IMR-90 (cell line): ENCODE results near the gene CORO7. TPM values are rescaled to one million over a fixed set of nuclear protein-coding genes. Genes with fewer than 3 reads are reported as not detected.

Experiments
- ATAC-seq: fragments of 200-7000 bp; cut with Tn5 transposase; 2 replicates; pipeline ENCODE4 v1.9.1; 2020; ENCODE audit warnings: low read depth, mild to moderate bottlenecking, moderate library complexity
- BruUV-seq: library from RNA; stranded (reverse); fragments of 400-500 nt; replicated peaks from 2 replicates; lab custom pipeline; 2021; lab: Mats Ljungman, UMichigan
- CTCF ChIA-PET: fragments of 300-600 bp; formaldehyde crosslinking; extraction: SDS; loops from one replicate; lab custom pipeline; 2021; ENCODE audit warnings: antibody characterized with exemption; lab: Yijun Ruan, JAX
- POLR2A ChIA-PET: fragments of 300-600 bp; sonication (Branson Sonifier 250); formaldehyde crosslinking; loops from one replicate; lab custom pipeline; 2022; ENCODE audit warnings: antibody characterized with exemption; ENCODE audit not compliant: unreplicated experiment; lab: Charles Lee
- DNase-seq: peaks from one replicate; pipeline ENCODE4 v3.0.0; 2013
- H2AFZ ChIP-seq: replicated peaks from 2 replicates; pipeline ENCODE3; 2013; ENCODE audit warnings: low read length, mild to moderate bottlenecking; ENCODE audit not compliant: poor library complexity
- H2AK5ac ChIP-seq: 2 replicates; pipeline ENCODE4 v1.6.1; 2013; ENCODE audit warnings: low read depth, low read length, inconsistent platforms
- H2AK9ac ChIP-seq: replicated peaks from 2 replicates; pipeline ENCODE3; 2013; ENCODE audit warnings: mild to moderate bottlenecking, low read depth, low read length, moderate library complexity; ENCODE audit not compliant: poor library complexity
- H2BK120ac ChIP-seq: 2 replicates; pipeline ENCODE4 v1.6.1; 2013; ENCODE audit warnings: low read depth, low read length, inconsistent platforms
- H2BK15ac ChIP-seq: 3 replicates; pipeline ENCODE4 v1.6.1; 2013; ENCODE audit warnings: low read depth, low read length, inconsistent platforms
- H2BK20ac ChIP-seq: 2 replicates; pipeline ENCODE4 v1.6.1; 2013; ENCODE audit warnings: low read depth, mild to moderate bottlenecking, inconsistent platforms, low read length, moderate library complexity
- H2BK5ac ChIP-seq: 2 replicates; pipeline ENCODE4 v1.6.1; 2013; ENCODE audit warnings: mild to moderate bottlenecking, low read depth, low read length, inconsistent platforms; ENCODE audit not compliant: poor library complexity, severe bottlenecking
- H3K14ac ChIP-seq: replicated peaks from 2 replicates; pipeline ENCODE4 v1.6.1; 2013; ENCODE audit warnings: low read depth, low read length, inconsistent platforms
- H3K18ac ChIP-seq: 2 replicates; pipeline ENCODE4 v1.6.1; 2013; ENCODE audit warnings: low read depth, low read length, control low read depth
- H3K23ac ChIP-seq: 2 replicates; pipeline ENCODE4 v1.6.1; 2013; ENCODE audit warnings: low read depth, low read length, inconsistent platforms
- H3K27ac ChIP-seq: 2 replicates; pipeline ENCODE4 v1.5.1; 2013; ENCODE audit warnings: mild to moderate bottlenecking, control low read depth, low read length; ENCODE audit not compliant: insufficient read depth
- H3K27me3 ChIP-seq: 2 replicates; pipeline ENCODE4 v1.6.1; 2013; ENCODE audit warnings: low read length; ENCODE audit not compliant: control insufficient read depth, insufficient read depth
- H3K36me3 ChIP-seq: 2 replicates; pipeline ENCODE4 v1.6.1; 2013; ENCODE audit warnings: low read length, mixed read lengths; ENCODE audit not compliant: control insufficient read depth, insufficient read depth
- H3K4ac ChIP-seq: 2 replicates; pipeline ENCODE4 v1.6.1; 2013; ENCODE audit warnings: low read depth, low read length, inconsistent platforms
- H3K4me1 ChIP-seq: 2 replicates; pipeline ENCODE4 v1.6.1; 2013; ENCODE audit warnings: low read length, mixed read lengths; ENCODE audit not compliant: control insufficient read depth, insufficient read depth
- H3K4me2 ChIP-seq: 2 replicates; pipeline ENCODE4 v1.6.1; 2013; ENCODE audit warnings: low read depth, mild to moderate bottlenecking, control low read depth, low read length, moderate library complexity
- H3K4me3 ChIP-seq: 2 replicates; pipeline ENCODE4 v1.5.1; 2013; ENCODE audit warnings: low read depth, mild to moderate bottlenecking, control low read depth, low read length, moderate library complexity; ENCODE audit not compliant: insufficient read depth
- H3K56ac ChIP-seq: 2 replicates; pipeline ENCODE4 v1.6.1; 2013; ENCODE audit warnings: low read length, inconsistent platforms; ENCODE audit not compliant: insufficient read depth; ENCODE audit errors: extremely low read depth
- H3K79me1 ChIP-seq, 2 experiments: 2 replicates each; pipeline ENCODE4 v1.6.1; 2013; ENCODE audit warnings: low read length in 2 of 2, inconsistent platforms in 1 of 2, low read depth in 1 of 2
- H3K9ac ChIP-seq: 2 replicates; pipeline ENCODE4 v1.6.1; 2013; ENCODE audit warnings: low read depth, low read length, control low read depth
- H3K9me1 ChIP-seq: 2 replicates; pipeline ENCODE4 v1.6.1; 2013; ENCODE audit warnings: low read length, inconsistent platforms; ENCODE audit not compliant: insufficient read depth
- H3K9me3 ChIP-seq: 2 replicates; pipeline ENCODE4 v1.6.1; 2013; ENCODE audit warnings: low read length; ENCODE audit not compliant: control insufficient read depth, insufficient read depth
- H4K20me1 ChIP-seq: 2 replicates; pipeline ENCODE4 v1.6.1; 2013; ENCODE audit warnings: low read length, inconsistent platforms; ENCODE audit not compliant: insufficient read depth
- H4K5ac ChIP-seq: 2 replicates; pipeline ENCODE4 v1.6.1; 2013; ENCODE audit warnings: mild to moderate bottlenecking, low read depth, low read length, control low read depth
- H4K8ac ChIP-seq, 2 experiments: 2 replicates each; pipeline ENCODE4 v1.6.1; 2013; ENCODE audit warnings: low read depth in 2 of 2, low read length in 2 of 2, control low read depth in 1 of 2, inconsistent platforms in 1 of 2
- H4K91ac ChIP-seq: 2 replicates; pipeline ENCODE4 v1.6.1; 2013; ENCODE audit warnings: low read depth, low read length, inconsistent platforms; ENCODE audit not compliant: insufficient read depth
- BHLHE40 ChIP-seq: fragments of 150-350 bp; IDR thresholded peaks from 2 replicates; pipeline ENCODE4 v1.6.1; 2016; ENCODE audit warnings: mild to moderate bottlenecking, low read depth, low read length
- CEBPB ChIP-seq: IDR thresholded peaks from 2 replicates; pipeline ENCODE4 v1.6.1; 2012; ENCODE audit warnings: low read depth, low read length, improper control_type of control experiment
- CHD1 ChIP-seq: IDR thresholded peaks from 2 replicates; pipeline ENCODE4 v1.6.1; 2012; ENCODE audit warnings: low read depth, low read length, improper control_type of control experiment
- FOS ChIP-seq: fragments of 150-350 bp; IDR thresholded peaks from 2 replicates; pipeline ENCODE4 v1.6.1; 2016; ENCODE audit warnings: low read depth, low read length
- MAFK ChIP-seq: IDR thresholded peaks from 2 replicates; pipeline ENCODE4 v1.6.1; 2012; ENCODE audit warnings: low read depth, low read length, improper control_type of control experiment
- MAZ ChIP-seq: IDR thresholded peaks from 2 replicates; pipeline ENCODE4 v1.6.1; 2012; ENCODE audit warnings: low read depth, mild to moderate bottlenecking, low read length, improper control_type of control experiment, moderate library complexity, borderline replicate concordance
- MXI1 ChIP-seq: IDR thresholded peaks from 2 replicates; pipeline ENCODE4 v1.6.1; 2012; ENCODE audit warnings: low read depth, mild to moderate bottlenecking, low read length, moderate library complexity, borderline replicate concordance
- NFE2L2 ChIP-seq: fragments of 150-350 bp; IDR thresholded peaks from 2 replicates; pipeline ENCODE4 v1.6.1; 2016; ENCODE audit warnings: low read depth, mild to moderate bottlenecking, low read length
- POLR2A ChIP-seq: IDR thresholded peaks from 2 replicates; pipeline ENCODE4 v1.6.1; 2012; ENCODE audit warnings: mild to moderate bottlenecking, low read depth, low read length
- RAD21 ChIP-seq: IDR thresholded peaks from 2 replicates; pipeline ENCODE4 v1.6.1; 2012; ENCODE audit warnings: low read length, improper control_type of control experiment
- RCOR1 ChIP-seq: IDR thresholded peaks from 2 replicates; pipeline ENCODE4 v1.6.1; 2012; ENCODE audit warnings: mild to moderate bottlenecking, low read length, improper control_type of control experiment; ENCODE audit not compliant: insufficient replicate concordance
- RFX5 ChIP-seq: IDR thresholded peaks from 2 replicates; pipeline ENCODE4 v1.8.0; 2012; ENCODE audit warnings: low read depth, mild to moderate bottlenecking, low read length, moderate library complexity
- SMC3 ChIP-seq: fragments of 150-350 bp; IDR thresholded peaks from 2 replicates; pipeline ENCODE4 v1.6.1; 2016; ENCODE audit warnings: low read depth, mild to moderate bottlenecking, antibody characterized with exemption, low read length, moderate library complexity
- WGBS, 2 experiments: methylation state at CpG; one replicate each; pipeline versions ENCODE4 v1.1.5 to v1.1.7; 2013; ENCODE audit warnings: missing lambda C conversion rate in 2 of 2; ENCODE audit not compliant: insufficient read length in 1 of 2; ENCODE audit errors: extremely low coverage in 2 of 2; 5-methylcytosine and 5-hydroxymethylcytosine counted together
- dilution Hi-C: fragments of 300-500 bp; cut with HindIII; formaldehyde crosslinking; loops from one replicate; pipeline ENCODE4 v1.14.3; 2018; ENCODE audit warnings: low sequenced_read_pairs; ENCODE audit not compliant: unreplicated experiment
- in situ Hi-C: fragments of 300-500 bp; cut with MboI; formaldehyde crosslinking; loops from 3 replicates; pipeline ENCODE4 v1.14.3; 2019; ENCODE audit warnings: low sequenced_read_pairs, inconsistent platforms, mixed read lengths
- intact Hi-C: fragments of 100-400 bp; cut with micrococcal nuclease; formaldehyde crosslinking; loops from 2 replicates; pipeline ENCODE4 v1.10.0; 2022
- polyA plus RNA-seq, 3 experiments: library from polyadenylated mRNA; depleted of rRNA; stranded (reverse); fragments of >200 nt; gene quantifications; 2 replicates each; pipeline ENCODE4 v1.2.3, GENCODE V29; 2012; ENCODE audit warnings: low replicate concordance in 1 of 3
- total RNA-seq: library from RNA; depleted of rRNA; stranded (reverse); fragments of >200 nt; gene quantifications from 2 replicates; pipeline ENCODE4 v1.2.3, GENCODE V29; 2012
- TF ChIP-seq, protein P1 (sequence below): fragments of 150-350 bp; IDR thresholded peaks from 2 replicates; pipeline ENCODE4 v1.6.1; 2017; ENCODE audit warnings: mild to moderate bottlenecking, antibody characterized with exemption, low read length, low read depth
- TF ChIP-seq, protein P2 (sequence below): fragments of 150-350 bp; IDR thresholded peaks from 2 replicates; pipeline ENCODE4 v1.6.1; 2016; ENCODE audit warnings: low read depth, mild to moderate bottlenecking, low read length, moderate library complexity, borderline replicate concordance
- TF ChIP-seq, protein P3 (sequence below): conservative IDR thresholded peaks from 2 replicates; pipeline ENCODE4 v1.5.1; 2012; ENCODE audit warnings: mild to moderate bottlenecking, low read depth, low read length, improper control_type of control experiment

CORO7 gene
- total and polyA plus RNA-seq, 2 of the 4 experiments (the other 2 are of a cell fraction) = 6.3 to 26.7 TPM

- Histone ChIP-seq H3K36me3 (peaks cover 15% of the 10 kb centered on the region), H3K27ac (no peak overlapping the region), H3K9me3 (no peaks in the 10 kb centered on the region), H2AFZ (no peak overlapping the region), H3K18ac (no peak overlapping the region), H3K79me1 (peaks cover 30 to 59% of the 10 kb centered on the region in 2 experiments), H2BK20ac (no peak overlapping the region), H4K20me1 (peaks cover 15% of the 10 kb centered on the region; the same call in 1 of the 2 replicates), H3K14ac (no peak overlapping the region), H2BK120ac (no peak overlapping the region), H3K4me2 (no peak overlapping the region), H4K8ac (no peak overlapping the region), H3K9ac (no peak overlapping the region), H3K56ac (no peak overlapping the region), H3K4ac (no peak overlapping the region), H3K9me1 (peaks cover 9% of the 10 kb centered on the region; the same call in 1 of the 2 replicates), H3K4me1 (peaks cover 7% of the 10 kb centered on the region), H2AK9ac (no peak overlapping the region), H3K23ac (no peak overlapping the region), H2BK15ac (no peak overlapping the region), H2AK5ac (no peak overlapping the region), H4K5ac (no peak overlapping the region), H3K27me3 (no peaks in the 10 kb centered on the region), H2BK5ac (no peak overlapping the region), H4K91ac (no peak overlapping the region), H3K4me3 (no peak overlapping the region)
- dilution Hi-C loops = no loop called here
- 100% methylated on average over 1 of the region's 9 CpGs; no CpG with 5 or more reads in 1 of the 2 experiments for WGBS, 2 experiments
- no TSS peak for BruUV-seq
- intact Hi-C loops = no loop called here
- no peak for TF ChIP-seq BHLHE40
- TF ChIP-seq POLR2A = no peak
- TF ChIP-seq CHD1 = no peak
- no peak for TF ChIP-seq MAFK
- TF ChIP-seq, protein P1, sequence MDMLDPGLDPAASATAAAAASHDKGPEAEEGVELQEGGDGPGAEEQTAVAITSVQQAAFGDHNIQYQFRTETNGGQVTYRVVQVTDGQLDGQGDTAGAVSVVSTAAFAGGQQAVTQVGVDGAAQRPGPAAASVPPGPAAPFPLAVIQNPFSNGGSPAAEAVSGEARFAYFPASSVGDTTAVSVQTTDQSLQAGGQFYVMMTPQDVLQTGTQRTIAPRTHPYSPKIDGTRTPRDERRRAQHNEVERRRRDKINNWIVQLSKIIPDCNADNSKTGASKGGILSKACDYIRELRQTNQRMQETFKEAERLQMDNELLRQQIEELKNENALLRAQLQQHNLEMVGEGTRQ = no peak
- no peak for TF ChIP-seq CEBPB
- no peak for TF ChIP-seq MXI1
- no peak for TF ChIP-seq MAZ
- no peak for TF ChIP-seq RFX5
- TF ChIP-seq, protein P2, sequence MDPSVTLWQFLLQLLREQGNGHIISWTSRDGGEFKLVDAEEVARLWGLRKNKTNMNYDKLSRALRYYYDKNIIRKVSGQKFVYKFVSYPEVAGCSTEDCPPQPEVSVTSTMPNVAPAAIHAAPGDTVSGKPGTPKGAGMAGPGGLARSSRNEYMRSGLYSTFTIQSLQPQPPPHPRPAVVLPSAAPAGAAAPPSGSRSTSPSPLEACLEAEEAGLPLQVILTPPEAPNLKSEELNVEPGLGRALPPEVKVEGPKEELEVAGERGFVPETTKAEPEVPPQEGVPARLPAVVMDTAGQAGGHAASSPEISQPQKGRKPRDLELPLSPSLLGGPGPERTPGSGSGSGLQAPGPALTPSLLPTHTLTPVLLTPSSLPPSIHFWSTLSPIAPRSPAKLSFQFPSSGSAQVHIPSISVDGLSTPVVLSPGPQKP = no peak
- TF ChIP-seq, protein P3, sequence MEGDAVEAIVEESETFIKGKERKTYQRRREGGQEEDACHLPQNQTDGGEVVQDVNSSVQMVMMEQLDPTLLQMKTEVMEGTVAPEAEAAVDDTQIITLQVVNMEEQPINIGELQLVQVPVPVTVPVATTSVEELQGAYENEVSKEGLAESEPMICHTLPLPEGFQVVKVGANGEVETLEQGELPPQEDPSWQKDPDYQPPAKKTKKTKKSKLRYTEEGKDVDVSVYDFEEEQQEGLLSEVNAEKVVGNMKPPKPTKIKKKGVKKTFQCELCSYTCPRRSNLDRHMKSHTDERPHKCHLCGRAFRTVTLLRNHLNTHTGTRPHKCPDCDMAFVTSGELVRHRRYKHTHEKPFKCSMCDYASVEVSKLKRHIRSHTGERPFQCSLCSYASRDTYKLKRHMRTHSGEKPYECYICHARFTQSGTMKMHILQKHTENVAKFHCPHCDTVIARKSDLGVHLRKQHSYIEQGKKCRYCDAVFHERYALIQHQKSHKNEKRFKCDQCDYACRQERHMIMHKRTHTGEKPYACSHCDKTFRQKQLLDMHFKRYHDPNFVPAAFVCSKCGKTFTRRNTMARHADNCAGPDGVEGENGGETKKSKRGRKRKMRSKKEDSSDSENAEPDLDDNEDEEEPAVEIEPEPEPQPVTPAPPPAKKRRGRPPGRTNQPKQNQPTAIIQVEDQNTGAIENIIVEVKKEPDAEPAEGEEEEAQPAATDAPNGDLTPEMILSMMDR = no peak
- TF ChIP-seq NFE2L2 = no peak
- no peak for TF ChIP-seq FOS
- no peak for TF ChIP-seq SMC3
- no peak for TF ChIP-seq RCOR1
- no peak for TF ChIP-seq RAD21
- in situ Hi-C loops = no loop called here
- DNase-seq (no peak), ATAC-seq (no peak)
- POLR2A ChIA-PET = no interaction called here
- CTCF ChIA-PET = no interaction called here
These were observed 14.6 kb upstream of the CORO7 start for GRCh38 chr16:4431023-4431422.
